ENCODE results near the gene GLT8D2.

Gene GLT8D2

DNA sequence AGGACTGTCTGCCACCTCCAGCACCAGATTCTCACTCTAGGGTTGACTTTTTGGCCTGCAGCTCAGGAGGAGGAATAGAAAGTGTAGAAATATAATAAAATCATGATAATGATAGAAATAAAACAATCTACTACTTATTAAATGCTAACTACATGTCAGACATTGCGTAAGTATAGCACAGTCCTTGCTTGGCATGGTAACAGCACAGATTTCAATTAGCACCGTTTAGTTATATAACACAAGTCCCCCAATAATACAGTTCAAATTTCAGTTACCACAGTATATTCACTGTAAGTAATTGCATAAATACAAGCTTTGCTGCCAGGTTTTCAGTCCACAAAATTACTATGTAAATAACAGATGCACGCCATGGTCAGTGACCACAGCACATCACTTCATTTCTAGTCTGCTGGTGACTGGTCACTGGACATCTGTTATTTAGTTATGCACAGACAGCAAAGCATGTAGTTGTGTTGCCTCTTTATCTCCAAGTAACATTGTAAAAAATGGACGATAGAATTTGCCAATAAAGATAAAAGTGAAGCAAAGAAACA lies 6.5 kb upstream of the GLT8D2 start:
- no peak for DNase-seq (ENCODE audit: low spot score)
- in situ Hi-C loops (cut with MboI; ENCODE audit: low sequenced_read_pairs, unreplicated experiment) = no loop called here

DNA sequence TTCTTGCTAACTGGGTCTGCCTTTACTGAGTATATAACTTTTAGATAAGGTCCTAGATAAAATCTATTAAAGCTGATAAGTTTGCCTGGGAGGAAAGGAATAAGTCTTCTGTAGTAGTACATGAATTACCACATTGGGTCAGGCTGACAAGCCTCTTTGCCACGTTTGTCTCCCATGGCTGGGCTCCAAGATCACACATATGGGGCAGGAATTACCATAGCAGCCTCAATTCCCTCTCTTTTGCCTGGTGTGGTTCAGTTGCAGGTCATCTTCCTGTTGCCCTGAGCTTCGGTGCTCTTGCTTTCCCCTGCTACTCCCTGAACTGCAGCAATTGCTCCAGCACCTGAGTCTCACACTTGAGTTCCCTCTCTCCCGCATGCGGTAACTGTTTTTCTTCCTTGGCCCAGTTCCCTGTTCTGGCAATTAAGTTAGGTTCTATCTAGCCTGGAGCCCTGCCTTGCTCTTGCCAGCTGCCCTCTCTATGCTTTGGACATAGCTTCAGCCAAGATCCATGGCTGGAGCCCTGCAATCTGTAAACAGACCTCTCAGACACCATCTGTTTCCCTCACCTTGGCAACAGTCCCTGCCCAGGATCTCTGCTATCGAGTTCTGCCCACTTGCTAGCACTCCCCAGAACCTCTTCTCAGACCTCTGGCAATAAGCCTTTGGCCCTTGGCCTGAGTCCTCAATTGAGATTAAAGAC lies 5.8 kb upstream of the GLT8D2 start:
- in situ Hi-C loops (cut with MboI; ENCODE audit: low sequenced_read_pairs, unreplicated experiment) = no loop called here
- no peak for DNase-seq (ENCODE audit: low spot score)
- TF ChIP-seq, protein P1, sequence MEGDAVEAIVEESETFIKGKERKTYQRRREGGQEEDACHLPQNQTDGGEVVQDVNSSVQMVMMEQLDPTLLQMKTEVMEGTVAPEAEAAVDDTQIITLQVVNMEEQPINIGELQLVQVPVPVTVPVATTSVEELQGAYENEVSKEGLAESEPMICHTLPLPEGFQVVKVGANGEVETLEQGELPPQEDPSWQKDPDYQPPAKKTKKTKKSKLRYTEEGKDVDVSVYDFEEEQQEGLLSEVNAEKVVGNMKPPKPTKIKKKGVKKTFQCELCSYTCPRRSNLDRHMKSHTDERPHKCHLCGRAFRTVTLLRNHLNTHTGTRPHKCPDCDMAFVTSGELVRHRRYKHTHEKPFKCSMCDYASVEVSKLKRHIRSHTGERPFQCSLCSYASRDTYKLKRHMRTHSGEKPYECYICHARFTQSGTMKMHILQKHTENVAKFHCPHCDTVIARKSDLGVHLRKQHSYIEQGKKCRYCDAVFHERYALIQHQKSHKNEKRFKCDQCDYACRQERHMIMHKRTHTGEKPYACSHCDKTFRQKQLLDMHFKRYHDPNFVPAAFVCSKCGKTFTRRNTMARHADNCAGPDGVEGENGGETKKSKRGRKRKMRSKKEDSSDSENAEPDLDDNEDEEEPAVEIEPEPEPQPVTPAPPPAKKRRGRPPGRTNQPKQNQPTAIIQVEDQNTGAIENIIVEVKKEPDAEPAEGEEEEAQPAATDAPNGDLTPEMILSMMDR (IDR thresholded peaks at IDR 0.05; ENCODE audit: borderline replicate concordance, control extremely low read depth, extremely low read depth, insufficient read depth, missing control alignments) = no peak

More for the DNA sequence above, 6.5 kb upstream of the GLT8D2 start:
- TF ChIP-seq, protein P1 (IDR thresholded peaks at IDR 0.05; ENCODE audit: borderline replicate concordance, control extremely low read depth, extremely low read depth, insufficient read depth, missing control alignments) = no peak

DNA sequence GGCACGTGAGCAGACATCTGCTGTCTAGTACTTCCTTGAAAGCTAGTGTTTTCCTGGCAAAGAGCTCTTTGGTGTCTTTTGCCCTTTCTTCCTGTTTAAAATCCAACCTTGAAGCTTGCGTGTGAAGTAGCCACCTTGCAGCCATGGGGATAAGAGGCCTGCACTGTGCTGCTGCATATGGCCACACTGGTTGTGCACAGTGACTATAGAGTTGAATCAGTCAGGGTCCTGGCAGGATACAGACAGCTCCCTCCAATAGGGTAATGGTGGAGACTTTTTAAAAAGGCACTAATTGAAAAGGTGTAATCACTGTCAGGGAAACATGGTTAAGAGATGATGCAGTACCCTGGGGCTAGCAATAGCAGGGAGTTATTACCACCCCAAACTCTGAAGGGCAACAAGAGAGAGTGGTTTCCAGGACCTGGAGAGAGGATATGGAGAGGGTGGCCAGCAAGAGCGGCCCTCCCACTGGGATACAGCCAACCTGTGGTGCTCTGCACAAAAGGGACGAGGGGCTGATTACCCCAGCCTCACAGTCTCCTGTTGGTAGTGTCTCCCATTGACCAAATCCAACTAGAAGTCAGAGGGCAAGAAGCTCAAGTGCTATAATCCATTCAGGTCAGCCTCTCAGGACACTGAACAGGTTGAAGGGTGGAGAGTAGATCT lies 4.8 kb upstream of the GLT8D2 start:
- no peak for DNase-seq (ENCODE audit: low spot score)
- in situ Hi-C loops (cut with MboI; ENCODE audit: low sequenced_read_pairs, unreplicated experiment) = no loop called here
- TF ChIP-seq, protein P1 (IDR thresholded peaks at IDR 0.05; ENCODE audit: borderline replicate concordance, control extremely low read depth, extremely low read depth, insufficient read depth, missing control alignments) = no peak

DNA sequence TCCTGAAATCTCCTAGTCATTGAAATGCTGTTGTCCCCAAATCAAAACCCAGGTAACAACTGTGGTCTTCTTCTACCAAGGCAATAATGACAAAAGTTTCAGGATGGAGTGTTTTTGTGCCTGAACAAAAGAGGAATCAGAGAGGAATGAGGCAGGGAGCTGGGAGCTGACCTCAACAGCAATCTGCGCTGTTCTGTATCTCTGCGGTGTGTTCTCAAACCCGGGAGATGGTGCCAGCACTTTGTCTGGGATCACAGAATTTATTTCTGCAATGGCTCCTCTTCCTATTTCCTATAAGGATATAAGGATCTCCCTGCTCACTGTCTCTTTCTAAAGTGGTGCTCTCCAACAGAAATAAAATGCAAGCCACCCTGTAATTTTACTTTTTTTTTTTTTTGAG lies 449 bp upstream of the GLT8D2 start:
- no peak for DNase-seq (ENCODE audit: low spot score)
- TF ChIP-seq, protein P1 (IDR thresholded peaks at IDR 0.05; ENCODE audit: borderline replicate concordance, control extremely low read depth, extremely low read depth, insufficient read depth, missing control alignments) = no peak
- in situ Hi-C loops (cut with MboI; ENCODE audit: low sequenced_read_pairs, unreplicated experiment) = no loop called here

DNA sequence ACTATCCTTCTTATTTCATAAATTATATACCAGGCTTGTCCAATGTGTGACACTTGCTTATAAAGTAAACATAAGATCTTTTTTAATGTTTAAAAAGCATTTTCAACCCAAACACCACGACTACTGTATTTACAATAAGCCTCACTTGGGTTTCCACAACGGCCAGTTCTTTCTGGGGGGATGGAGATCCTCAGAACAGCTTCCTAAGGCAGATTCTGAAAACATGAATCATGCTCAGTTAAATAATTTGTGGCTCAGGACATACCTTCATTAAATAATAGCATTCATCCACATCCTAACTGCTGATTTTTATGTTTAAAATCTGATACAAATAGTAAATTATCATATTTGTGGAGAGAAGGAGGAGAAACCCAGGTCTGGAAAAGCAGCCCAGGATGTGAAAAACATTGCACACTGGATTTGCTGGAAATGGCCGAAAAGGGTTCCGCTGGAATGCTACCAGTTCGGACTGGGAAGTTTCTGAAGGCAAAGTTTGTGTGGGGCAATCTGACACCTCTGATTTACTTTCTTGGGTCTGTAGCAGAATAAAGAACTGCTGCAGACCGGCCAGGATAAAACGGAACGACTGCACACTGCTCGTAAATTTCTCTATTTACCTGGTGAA lies 597 bp downstream of the GLT8D2 start:
- in situ Hi-C loops (cut with MboI; ENCODE audit: low sequenced_read_pairs, unreplicated experiment) = no loop called here
- DNase-seq (ENCODE audit: low spot score) = no peak
- TF ChIP-seq, protein P1 (IDR thresholded peaks at IDR 0.05; ENCODE audit: borderline replicate concordance, control extremely low read depth, extremely low read depth, insufficient read depth, missing control alignments) = no peak

DNA sequence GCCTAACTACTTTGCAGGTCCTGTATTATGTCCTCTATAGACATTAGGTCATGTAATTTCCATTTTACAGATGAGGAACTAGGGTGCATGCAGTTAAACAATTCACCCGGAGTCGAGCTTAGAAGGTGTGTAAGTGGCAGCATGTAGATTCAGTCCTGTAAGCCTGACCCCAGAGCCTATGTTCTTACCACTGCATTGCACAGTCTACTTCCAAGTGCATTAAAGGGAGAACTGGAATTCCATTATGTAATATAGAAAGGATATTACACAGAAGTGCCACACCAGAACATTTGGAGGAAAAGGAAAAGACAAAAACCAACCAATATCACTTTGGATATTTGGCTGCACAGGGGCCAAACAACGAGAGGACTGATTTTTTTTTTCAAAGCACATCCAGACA lies 1.2 kb downstream of the GLT8D2 start:
- in situ Hi-C loops (cut with MboI; ENCODE audit: low sequenced_read_pairs, unreplicated experiment) = no loop called here
- TF ChIP-seq, protein P1 (IDR thresholded peaks at IDR 0.05; ENCODE audit: borderline replicate concordance, control extremely low read depth, extremely low read depth, insufficient read depth, missing control alignments) = no peak
- DNase-seq (ENCODE audit: low spot score) = no peak

Measured in GM13976 (cell line).